Lung (tissue), 12 donors: Measurements from ENCODE around the gene MAML3. TPM values are rescaled to one million over a fixed set of nuclear protein-coding genes. Genes with fewer than 3 reads are reported as not detected.

Experiments
- ATAC-seq: fragments of 200-7000 bp; cut with Tn5 transposase; one replicate; pipeline ENCODE4 v1.9.1; 2020; ENCODE audit warnings: moderate number of reproducible peaks; ENCODE audit not compliant: insufficient read depth, low FRiP score
- DNase-seq, 3 donors: peaks; one replicate each; pipeline ENCODE4 v3.0.0-alpha.2; 2013 to 2017
- H3K27ac ChIP-seq, 2 donors: one replicate each; pipeline ENCODE4 v1.5.1; 2013; ENCODE audit warnings: mild to moderate bottlenecking in 2 of 2, moderate library complexity in 2 of 2, control low read depth in 1 of 2, inconsistent platforms in 1 of 2, low read depth in 1 of 2, low read length in 1 of 2
- H3K27me3 ChIP-seq, 3 donors: one replicate each; pipeline ENCODE4 v1.5.1; 2013; ENCODE audit warnings: low read length in 2 of 3; ENCODE audit not compliant: control insufficient read depth in 3 of 3, insufficient read depth in 3 of 3
- H3K36me3 ChIP-seq, 4 donors: one replicate each; pipeline ENCODE4 v1.5.1; 2013; ENCODE audit warnings: low read length in 4 of 4, mild to moderate bottlenecking in 1 of 4, moderate library complexity in 1 of 4; ENCODE audit not compliant: control insufficient read depth in 4 of 4, insufficient read depth in 4 of 4
- H3K4me1 ChIP-seq, 5 donors: one replicate each; pipeline ENCODE4 v1.5.1; 2013; ENCODE audit warnings: low read length in 5 of 5, mild to moderate bottlenecking in 2 of 5, moderate library complexity in 1 of 5; ENCODE audit not compliant: control insufficient read depth in 5 of 5, insufficient read depth in 5 of 5
- H3K4me3 ChIP-seq: one replicate; pipeline ENCODE4 v1.5.1; 2013; ENCODE audit warnings: mild to moderate bottlenecking, control low read depth, moderate library complexity
- H3K9ac ChIP-seq, 2 donors: one replicate each; pipeline ENCODE4 v1.5.1; 2013; ENCODE audit warnings: low read length in 2 of 2, control low read depth in 1 of 2; ENCODE audit not compliant: insufficient read depth in 1 of 2
- H3K9me3 ChIP-seq, 4 donors: one replicate each; pipeline ENCODE4 v1.5.1; 2013; ENCODE audit warnings: low read length in 3 of 4, mild to moderate bottlenecking in 1 of 4, moderate library complexity in 1 of 4; ENCODE audit not compliant: control insufficient read depth in 4 of 4, insufficient read depth in 3 of 4
- CTCF ChIP-seq: IDR thresholded peaks from 2 replicates; pipeline ENCODE4 v1.5.1; 2012; ENCODE audit warnings: mild to moderate bottlenecking; ENCODE audit errors: control extremely low read depth, extremely low read depth
- WGBS, 2 donors: extraction: QIAGEN DNeasy Blood & Tissue Kit; methylation state at CpG; one replicate each; pipeline ENCODE4 v1.1.7; 2013; 5-methylcytosine and 5-hydroxymethylcytosine counted together
- polyA plus RNA-seq, 2 donors: library from polyadenylated mRNA; stranded (reverse); fragments of 200-250 nt; gene quantifications; one replicate each; pipeline ENCODE4 v1.2.1, GENCODE V29; 2013
- total RNA-seq, 2 donors: library from RNA; depleted of rRNA in 1 of 2; stranded (reverse); fragments of >200 nt in 1 of 2; gene quantifications; one replicate each; pipeline ENCODE4 v1.2.1, GENCODE V29; 2014 to 2021
- donor health status: control.
- donor health status: control.
- donor health status: Bipolar disorder and iron deficiency.
- donor health status: healthy.
- donor health status: DM: yes; HTN: yes; CAD: no.

MAML3 gene
- total and polyA plus RNA-seq, 4 donors: 3.0 to 16.4 (median 8.5) TPM

- H3K27ac ChIP-seq: peak overlapping the region in 1 of 2 donors; percentile 61
- DNase-seq (peak in 2 of 3 donors; percentile 51 to 61), ATAC-seq (peak; percentile 68)
- 37 to 68% methylated on average over 11 of the region's 11 CpGs for WGBS, 2 donors
- H3K27me3 ChIP-seq: no peaks in the 10 kb centered on the region
- H3K36me3 ChIP-seq: no peaks in the 10 kb centered on the region
- no peaks in the 10 kb centered on the region for H3K9me3 ChIP-seq
- H3K4me1 ChIP-seq: peaks cover 19 to 45% (median 34%) of the 10 kb centered on the region in 5 donors
- H3K9ac ChIP-seq: peak overlapping the region in 1 of 2 donors; percentile 47
- no peak overlapping the region for H3K4me3 ChIP-seq
- no peak for TF ChIP-seq CTCF
Observed at GRCh38 chr4:139921429-139922184, 232.4 kb downstream of the MAML3 start.

- no peak for TF ChIP-seq CTCF
- Histone ChIP-seq H3K27me3 (no peaks in the 10 kb centered on the region), H3K4me3 (no peak overlapping the region), H3K9ac (no peak overlapping the region), H3K9me3 (no peaks in the 10 kb centered on the region), H3K4me1 (peaks cover 21 to 53% (median 39%) of the 10 kb centered on the region in 5 donors), H3K36me3 (no peaks in the 10 kb centered on the region), H3K27ac (peak overlapping the region in 1 of 2 donors; percentile 61)
- DNase-seq (no peak), ATAC-seq (no peak)
- 84 to 91% methylated on average over 3 of the region's 3 CpGs for WGBS, 2 donors
Observed at GRCh38 chr4:139920486-139921002, 233.4 kb downstream of the MAML3 start.

- Histone ChIP-seq H3K9ac (peak overlapping the region in 1 of 2 donors; percentile 51), H3K4me3 (no peak overlapping the region), H3K27me3 (no peaks in the 10 kb centered on the region), H3K9me3 (no peaks in the 10 kb centered on the region), H3K4me1 (peaks cover 20 to 63% (median 50%) of the 10 kb centered on the region in 5 donors), H3K36me3 (no peaks in the 10 kb centered on the region), H3K27ac (peak overlapping the region; percentile 22 to 75)
- peak in 2 of 3 donors; percentile 56 for DNase-seq
- TF ChIP-seq CTCF: no peak
- ATAC-seq: no peak
- WGBS, 2 donors: 43 to 55% methylated on average over 3 of the region's 3 CpGs
Observed at GRCh38 chr4:139919521-139919920, 234.5 kb downstream of the MAML3 start.
